ENCODE results near the gene ALG5.
A peak's percentile ranks its signal among the peaks of the same experiment; 100 is the strongest.

The ALG5 gene

DNA sequence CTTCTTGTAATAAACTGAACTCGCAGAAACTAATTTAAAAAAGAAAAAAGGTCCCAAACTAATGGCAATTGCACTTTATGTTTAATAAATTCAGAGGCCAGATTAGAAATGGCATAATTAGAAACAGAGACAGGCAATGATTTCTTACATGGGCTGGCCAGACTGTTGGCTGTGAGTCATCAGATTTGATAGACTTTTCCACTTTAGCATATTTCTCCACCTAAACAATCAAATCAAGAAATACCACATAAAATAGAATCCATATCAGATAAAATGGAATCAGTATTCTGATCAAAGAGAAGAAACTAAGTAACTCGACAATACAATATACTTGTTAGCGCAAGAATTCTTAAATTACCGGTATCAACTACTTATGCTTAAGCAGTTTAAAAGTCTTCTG is 30.5 kb upstream of the ALG5 start:
- TF ChIP-seq CTCF (conservative IDR thresholded peaks at IDR 0.05): no peak
- H3K27ac ChIP-seq: no peak overlapping the region

DNA sequence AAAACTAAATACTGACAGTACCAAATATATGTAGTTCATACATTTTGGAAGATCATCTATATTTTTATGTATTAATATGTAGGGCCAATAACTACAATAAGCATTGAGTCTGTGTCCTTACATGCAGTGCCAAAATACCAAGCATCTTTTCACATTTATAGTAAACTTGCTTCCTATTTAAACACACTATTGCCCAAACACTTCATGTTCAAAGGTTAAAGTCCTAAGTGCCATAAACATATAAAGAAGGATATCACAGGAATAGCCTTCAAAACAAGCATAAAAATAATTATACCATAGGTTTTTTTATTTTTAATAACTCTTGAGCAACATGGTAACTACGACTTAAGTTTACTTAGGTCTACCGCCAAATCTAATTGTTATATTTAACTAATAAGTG is 28.5 kb upstream of the ALG5 start:
- H3K27ac ChIP-seq: no peak overlapping the region
- no peak for TF ChIP-seq CTCF (conservative IDR thresholded peaks at IDR 0.05)

- TF ChIP-seq CTCF (conservative IDR thresholded peaks at IDR 0.05): no peak
- no peak overlapping the region for H3K27ac ChIP-seq
Measured at GRCh38 chr13:37026771-37027170, 27.6 kb upstream of the ALG5 start.

DNA sequence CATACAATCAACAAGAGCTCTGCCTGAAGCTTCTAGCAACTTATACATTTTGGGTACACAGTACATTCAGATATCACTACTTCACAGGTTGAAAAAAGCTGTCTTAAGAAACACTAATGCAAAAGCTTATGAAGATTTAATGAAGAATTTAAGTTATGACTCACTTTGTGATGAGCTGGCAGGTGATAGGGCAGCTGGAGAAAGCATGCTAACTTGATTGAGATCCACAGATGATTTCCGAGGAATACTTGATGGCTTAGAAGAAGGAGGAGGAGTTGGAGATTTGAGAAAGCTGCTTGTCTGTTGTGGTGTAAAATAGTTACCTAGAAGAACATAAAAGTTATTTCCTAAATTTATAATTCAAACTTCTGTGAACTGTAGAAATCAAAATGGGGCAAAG is 24.7 kb upstream of the ALG5 start:
- no peak for TF ChIP-seq CTCF (conservative IDR thresholded peaks at IDR 0.05)
- H3K27ac ChIP-seq: no peak overlapping the region

DNA sequence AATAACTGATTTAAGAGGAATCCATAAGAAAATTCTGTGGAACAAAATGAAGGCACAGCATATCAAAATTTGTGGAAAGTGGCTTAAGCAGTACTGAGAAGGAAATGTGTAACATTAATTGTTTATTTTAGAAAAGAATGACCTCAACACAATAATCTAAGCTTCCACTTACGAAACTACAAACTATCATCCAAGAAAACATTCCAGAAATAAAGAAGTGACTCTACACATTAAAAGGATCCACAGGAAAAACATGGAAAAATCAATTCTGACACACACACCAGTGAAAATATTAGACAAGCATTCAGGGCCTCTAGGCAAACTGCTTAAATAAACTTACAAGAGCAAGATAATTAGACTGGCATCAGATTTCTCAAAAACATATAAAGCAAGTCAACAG is 15.5 kb upstream of the ALG5 start:
- peak overlapping the region; percentile 24; the same call in 1 of the 2 replicates for H3K27ac ChIP-seq
- no peak for TF ChIP-seq CTCF (conservative IDR thresholded peaks at IDR 0.05)

- no peak for TF ChIP-seq CTCF (conservative IDR thresholded peaks at IDR 0.05)
- H3K27ac ChIP-seq: no peak overlapping the region
Measured at GRCh38 chr13:37011788-37012187, 12.6 kb upstream of the ALG5 start.

- no peak overlapping the region for H3K27ac ChIP-seq
Measured at GRCh38 chr13:37011002-37011401, 11.9 kb upstream of the ALG5 start.

More at GRCh38 chr13:37011002-37011401, 11.9 kb upstream of the ALG5 start:
- TF ChIP-seq CTCF (conservative IDR thresholded peaks at IDR 0.05): no peak
